Measurements from ENCODE around the gene OLA1. TPM values are rescaled to one million over a fixed set of nuclear protein-coding genes. Genes with fewer than 3 reads are reported as not detected.

The OLA1 gene
- total RNA-seq, 1 donor from 2014 or later, result 65.7 TPM

- intact Hi-C loops (cut with micrococcal nuclease), result no loop called here
- no peak overlapping the region for H3K4me3 ChIP-seq
- DNase-seq, result no peak
- H3K9me3 ChIP-seq (replicated peaks), result no peaks in the 10 kb centered on the region
- no peaks in the 10 kb centered on the region for H3K36me3 ChIP-seq
- no peak overlapping the region for H3K27ac ChIP-seq (replicated peaks)
- H3K4me1 ChIP-seq, result no peaks in the 10 kb centered on the region
- H3K27me3 ChIP-seq (ENCODE audit: low read depth), result no peaks in the 10 kb centered on the region
- TF ChIP-seq CTCF (IDR thresholded peaks at IDR 0.05; ENCODE audit: borderline replicate concordance), result no peak
Measured at GRCh38 chr2:174205562-174205961, 42.8 kb downstream of the OLA1 start.

- intact Hi-C loops (cut with micrococcal nuclease), result no loop called here
- no peaks in the 10 kb centered on the region for H3K4me1 ChIP-seq
- H3K27ac ChIP-seq (replicated peaks), result no peak overlapping the region
- H3K36me3 ChIP-seq, result no peaks in the 10 kb centered on the region
- no peak for DNase-seq
- no peaks in the 10 kb centered on the region for H3K9me3 ChIP-seq (replicated peaks)
- no peaks in the 10 kb centered on the region for H3K27me3 ChIP-seq (ENCODE audit: low read depth)
- no peak overlapping the region for H3K4me3 ChIP-seq
- TF ChIP-seq CTCF (IDR thresholded peaks at IDR 0.05; ENCODE audit: borderline replicate concordance), result no peak
Measured at GRCh38 chr2:174202188-174202587, 46.1 kb downstream of the OLA1 start.

DNA sequence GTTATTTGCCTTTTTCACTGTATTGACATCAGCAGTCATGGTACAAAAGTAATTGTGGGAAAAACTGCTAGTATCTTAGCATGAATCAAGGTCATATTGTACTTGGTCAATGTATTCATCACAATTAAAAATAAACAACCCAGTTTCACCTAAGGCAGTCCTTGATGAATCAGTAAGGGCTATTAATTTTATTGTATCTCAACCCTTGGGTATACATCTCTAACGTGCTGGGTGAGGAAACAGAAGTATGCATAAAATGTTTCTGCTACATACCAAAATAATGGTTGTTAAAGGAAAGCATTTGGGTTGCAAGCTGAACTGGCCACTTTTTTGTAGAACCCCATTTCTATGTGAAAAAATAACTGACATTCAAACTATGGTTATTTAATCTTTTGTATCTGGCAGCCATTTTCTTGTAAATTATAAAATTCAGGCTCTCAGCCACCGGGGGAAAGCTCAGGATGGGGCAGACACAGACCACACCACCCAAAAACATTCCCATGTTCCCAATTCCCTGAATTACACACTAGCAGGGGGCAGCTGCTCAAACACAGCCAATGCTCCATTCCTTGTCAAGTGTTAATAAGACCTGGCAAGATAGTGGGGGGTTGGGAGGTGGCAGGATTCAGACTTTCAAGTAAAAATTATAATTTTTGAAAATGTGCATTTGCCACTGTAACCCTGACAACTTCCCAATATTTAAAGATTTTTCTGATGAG, 49.3 kb downstream of the OLA1 start:
- H3K9me3 ChIP-seq (replicated peaks), result no peaks in the 10 kb centered on the region
- intact Hi-C loops (cut with micrococcal nuclease), result no loop called here
- no peaks in the 10 kb centered on the region for H3K27me3 ChIP-seq (ENCODE audit: low read depth)
- DNase-seq, result no peak
- H3K4me1 ChIP-seq, result no peaks in the 10 kb centered on the region
- no peaks in the 10 kb centered on the region for H3K36me3 ChIP-seq
- no peak overlapping the region for H3K4me3 ChIP-seq
- no peak overlapping the region for H3K27ac ChIP-seq (replicated peaks)
- TF ChIP-seq CTCF (IDR thresholded peaks at IDR 0.05; ENCODE audit: borderline replicate concordance), result no peak

DNA sequence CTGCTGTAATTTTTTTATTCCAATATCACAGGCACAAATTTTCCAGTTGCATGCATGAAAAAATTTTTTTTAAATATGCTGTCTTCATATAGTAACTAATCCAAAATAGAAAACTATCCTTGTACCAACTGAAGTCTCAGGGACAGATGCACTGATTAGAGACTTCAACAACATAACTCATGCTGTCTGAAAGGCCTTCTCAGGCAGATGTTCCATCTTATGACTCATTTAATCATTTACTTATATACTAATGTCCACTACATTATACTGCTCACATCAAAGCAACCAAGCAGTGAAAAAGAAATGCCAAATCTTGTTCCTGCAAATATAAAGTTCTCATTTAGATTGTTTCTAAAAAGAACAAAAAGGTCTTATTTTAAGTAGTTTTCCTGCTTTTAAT, 53.1 kb downstream of the OLA1 start:
- H3K27ac ChIP-seq (replicated peaks), result no peak overlapping the region
- TF ChIP-seq CTCF (IDR thresholded peaks at IDR 0.05; ENCODE audit: borderline replicate concordance), result no peak
- H3K9me3 ChIP-seq (replicated peaks), result no peaks in the 10 kb centered on the region
- DNase-seq, result no peak
- no peaks in the 10 kb centered on the region for H3K36me3 ChIP-seq
- H3K4me1 ChIP-seq, result no peaks in the 10 kb centered on the region
- intact Hi-C loops (cut with micrococcal nuclease), result no loop called here
- no peak overlapping the region for H3K4me3 ChIP-seq
- no peaks in the 10 kb centered on the region for H3K27me3 ChIP-seq (ENCODE audit: low read depth)

DNA sequence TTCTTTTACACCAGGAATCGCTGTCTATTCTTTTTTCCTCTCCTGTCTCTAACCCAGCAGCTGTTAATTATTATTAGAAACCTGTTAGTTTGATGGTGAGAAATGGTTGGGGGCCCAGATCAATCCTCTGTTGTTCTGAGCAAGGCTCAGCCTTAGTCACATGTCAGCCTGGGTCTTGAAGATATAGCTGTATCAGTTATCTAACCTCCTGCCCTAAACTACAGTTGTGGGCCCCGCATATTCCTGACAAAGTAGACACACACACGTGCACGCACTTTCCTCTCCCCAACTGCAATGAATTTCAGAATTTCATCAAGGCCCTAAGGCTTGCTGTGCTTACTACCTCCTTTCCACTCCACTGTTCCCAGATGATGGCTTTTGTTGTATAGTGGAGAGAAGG, 54.6 kb downstream of the OLA1 start:
- H3K4me1 ChIP-seq, result no peaks in the 10 kb centered on the region
- no peaks in the 10 kb centered on the region for H3K36me3 ChIP-seq
- H3K4me3 ChIP-seq, result no peak overlapping the region
- no peak for DNase-seq
- no peak for TF ChIP-seq CTCF (IDR thresholded peaks at IDR 0.05; ENCODE audit: borderline replicate concordance)
- intact Hi-C loops (cut with micrococcal nuclease), result no loop called here
- H3K27me3 ChIP-seq (ENCODE audit: low read depth), result no peaks in the 10 kb centered on the region
- no peaks in the 10 kb centered on the region for H3K9me3 ChIP-seq (replicated peaks)
- H3K27ac ChIP-seq (replicated peaks), result no peak overlapping the region
